NCI-H1105 treated with DMSO at 0.1 percent for 48 hours (cell line): Measurements from ENCODE around the gene MED16.
"Not testable (repeated sequence)": the region's sequence is repeated elsewhere in the genome, so short reads cannot be mapped to it uniquely, and the experiment has no call there.

ENCODE experiments used
- DNase-seq: peaks from one replicate; lab custom pipeline; 2025; lab: John Stamatoyannopoulos, UW

MED16 gene

GRCh38 chr19:854549-854948 is 38.4 kb downstream of the MED16 start:
- DNase-seq: no peak

- DNase-seq: not testable (repeated sequence)
These were observed 39.3 kb downstream of the MED16 start for GRCh38 chr19:853614-854220.

- no peak for DNase-seq
These were observed 39.9 kb downstream of the MED16 start for GRCh38 chr19:853014-853585.

GRCh38 chr19:852136-853013 is 40.6 kb downstream of the MED16 start, which contains the start of gene ELANE:
TSS of gene ELANE (plus strand) at chr19:852303. CDS start at chr19:852329, 26 bp downstream.
- no peak for DNase-seq

- no peak for DNase-seq
These were observed 42.0 kb downstream of the MED16 start for GRCh38 chr19:850979-851335.

GRCh38 chr19:850221-850978 is 42.6 kb downstream of the MED16 start:
- DNase-seq: no peak

- DNase-seq: not testable (repeated sequence)
These were observed 43.8 kb downstream of the MED16 start for GRCh38 chr19:849195-849594.

- DNase-seq: no peak
These were observed 44.5 kb downstream of the MED16 start for GRCh38 chr19:848386-848921.

- DNase-seq: no peak
These were observed 47.1 kb downstream of the MED16 start for GRCh38 chr19:845707-846521.

GRCh38 chr19:844546-844971 is 48.4 kb downstream of the MED16 start:
- DNase-seq: no peak

- DNase-seq: no peak
These were observed 49.0 kb downstream of the MED16 start for GRCh38 chr19:843836-844545.

- peak; percentile 30 for DNase-seq
These were observed 49.7 kb downstream of the MED16 start for GRCh38 chr19:843180-843835.

GRCh38 chr19:842802-843179 is 50.2 kb downstream of the MED16 start:
- not testable (repeated sequence) for DNase-seq

- DNase-seq: no peak
These were observed 52.3 kb downstream of the MED16 start, which contains the start of gene PRTN3 for GRCh38 chr19:840519-841206. TSS of gene PRTN3 (plus strand) at chr19:840999. CDS start at chr19:841009, 10 bp downstream.

- no peak for DNase-seq
These were observed 57.7 kb downstream of the MED16 start for GRCh38 chr19:835210-835810.

GRCh38 chr19:834216-834615 is 58.8 kb downstream of the MED16 start:
- DNase-seq: no peak

GRCh38 chr19:831407-832369 is 61.3 kb downstream of the MED16 start:
- DNase-seq: no peak
